Neuronal stem cell (in vitro differentiated cells): ENCODE measurements around the gene PIK3R1.

Experiments
- DNase-seq: peaks from one replicate; pipeline ENCODE4 v3.0.0-alpha.2; 2013; ENCODE audit warnings: low spot score
- H2AFZ ChIP-seq: one replicate; pipeline ENCODE4 v1.6.1; 2013; ENCODE audit warnings: mild to moderate bottlenecking, low read length, inconsistent platforms
- H2AK5ac ChIP-seq: 2 replicates; pipeline ENCODE4 v1.6.1; 2013; ENCODE audit warnings: low read depth, mild to moderate bottlenecking, inconsistent platforms, low read length, moderate library complexity, mixed read lengths
- H2BK120ac ChIP-seq: 2 replicates; pipeline ENCODE4 v1.6.1; 2013; ENCODE audit warnings: low read depth, mild to moderate bottlenecking, inconsistent platforms, low read length, moderate library complexity, mixed read lengths
- H2BK12ac ChIP-seq: one replicate; pipeline ENCODE4 v1.6.1; 2013; ENCODE audit warnings: low read length, inconsistent platforms
- H2BK15ac ChIP-seq: 2 replicates; pipeline ENCODE4 v1.6.1; 2013; ENCODE audit warnings: mild to moderate bottlenecking, low read length, inconsistent platforms, mixed read lengths
- H2BK5ac ChIP-seq: one replicate; pipeline ENCODE4 v1.6.1; 2013; ENCODE audit warnings: inconsistent platforms, mild to moderate bottlenecking, low read length, moderate library complexity
- H3K14ac ChIP-seq: one replicate; pipeline ENCODE4 v1.6.1; 2013; ENCODE audit warnings: low read length, inconsistent platforms
- H3K18ac ChIP-seq: 2 replicates; pipeline ENCODE4 v1.6.1; 2013; ENCODE audit warnings: low read length, inconsistent platforms
- H3K23ac ChIP-seq: 2 replicates; pipeline ENCODE4 v1.6.1; 2013; ENCODE audit warnings: low read depth, mild to moderate bottlenecking, mixed read lengths, low read length, inconsistent platforms; ENCODE audit not compliant: poor library complexity
- H3K27ac ChIP-seq: replicated peaks from 3 replicates; pipeline ENCODE4 v1.5.1; 2013; ENCODE audit warnings: low read length, inconsistent platforms
- H3K27me3 ChIP-seq, 3 experiments: 2 replicates each; pipeline ENCODE4 v1.6.1; 2013; ENCODE audit warnings: low read length in 3 of 3, mild to moderate bottlenecking in 2 of 3, inconsistent platforms in 1 of 3, low read depth in 1 of 3, mixed read lengths in 1 of 3, moderate library complexity in 1 of 3; ENCODE audit not compliant: control insufficient read depth in 3 of 3, insufficient read depth in 3 of 3
- H3K36me3 ChIP-seq, 2 donors: replicated peaks in 1 of 2; 2 replicates each; pipeline ENCODE4 v1.6.1; 2013; ENCODE audit warnings: low read length in 2 of 2; ENCODE audit not compliant: control insufficient read depth in 2 of 2, insufficient read depth in 2 of 2
- H3K4ac ChIP-seq: 2 replicates; pipeline ENCODE4 v1.6.1; 2013; ENCODE audit warnings: inconsistent platforms, mild to moderate bottlenecking, low read length, moderate library complexity
- H3K4me1 ChIP-seq, 2 donors: 1 replicate in 1 of 2; 2 replicates in 1 of 2; pipeline ENCODE4 v1.6.1; 2013; ENCODE audit warnings: low read length in 2 of 2, low read depth in 1 of 2; ENCODE audit not compliant: control insufficient read depth in 2 of 2, insufficient read depth in 1 of 2
- H3K4me2 ChIP-seq: one replicate; pipeline ENCODE4 v1.6.1; 2013; ENCODE audit warnings: mild to moderate bottlenecking, low read length, inconsistent platforms; ENCODE audit not compliant: insufficient read depth, poor library complexity, severe bottlenecking
- H3K4me3 ChIP-seq, 2 donors: 2 replicates each; pipeline ENCODE4 v1.5.1; 2013; ENCODE audit warnings: low read length in 2 of 2, mild to moderate bottlenecking in 2 of 2, inconsistent platforms in 1 of 2, moderate library complexity in 1 of 2
- H3K79me1 ChIP-seq: one replicate; pipeline ENCODE4 v1.6.1; 2013; ENCODE audit warnings: low read depth, mild to moderate bottlenecking, inconsistent platforms, low read length, moderate library complexity
- H3K9ac ChIP-seq: one replicate; pipeline ENCODE4 v1.6.1; 2013; ENCODE audit warnings: mild to moderate bottlenecking, low read depth, low read length, inconsistent platforms; ENCODE audit not compliant: poor library complexity
- H3K9me3 ChIP-seq, 2 donors: replicated peaks in 1 of 2; 2 replicates each; pipeline versions ENCODE3 to v1.6.1; 2013; ENCODE audit warnings: low read length in 2 of 2, mild to moderate bottlenecking in 2 of 2, inconsistent platforms in 1 of 2, low read depth in 1 of 2, mixed read lengths in 1 of 2, moderate library complexity in 1 of 2; ENCODE audit not compliant: control insufficient read depth in 2 of 2, insufficient read depth in 1 of 2
- H4K8ac ChIP-seq: one replicate; pipeline ENCODE4 v1.6.1; 2013; ENCODE audit warnings: low read depth, mild to moderate bottlenecking, inconsistent platforms, low read length, moderate library complexity
- H4K91ac ChIP-seq: one replicate; pipeline ENCODE4 v1.6.1; 2013; ENCODE audit warnings: low read length, low read depth, mild to moderate bottlenecking, inconsistent platforms; ENCODE audit not compliant: poor library complexity
- WGBS, 2 donors: extraction: QIAGEN DNeasy Blood & Tissue Kit; methylation state at CpG; one replicate each; pipeline ENCODE4 v1.1.7; 2013; ENCODE audit warnings: missing lambda C conversion rate in 2 of 2, mixed read lengths in 1 of 2; ENCODE audit not compliant: insufficient read length in 2 of 2, insufficient replicate concordance in 1 of 2; ENCODE audit errors: extremely low coverage in 2 of 2; 5-methylcytosine and 5-hydroxymethylcytosine counted together

The PIK3R1 gene

DNA sequence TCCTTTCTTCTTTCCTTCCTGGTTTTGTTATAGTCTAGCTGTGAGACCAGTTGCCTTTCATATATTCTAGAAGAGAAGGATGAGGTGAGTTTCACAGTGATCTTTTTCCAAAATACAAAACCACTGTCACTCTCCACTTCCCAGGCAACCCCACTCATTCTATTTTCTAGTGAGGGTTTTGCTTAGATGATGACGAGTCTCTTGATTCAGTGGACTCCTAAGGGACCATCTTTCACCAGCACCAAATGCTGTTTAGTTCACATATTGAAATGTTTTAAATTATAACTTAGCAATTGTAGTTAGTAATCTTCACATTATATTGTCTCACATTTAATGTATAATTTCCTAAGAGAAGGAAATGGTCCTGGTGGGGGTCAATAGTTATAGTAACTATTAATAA lies 25.2 kb downstream of the PIK3R1 start:
- no CpG with 5 or more reads among the region's 1 CpG for whole genome bisulfite sequencing, 2 donors
- Histone ChIP-seq H3K79me1 (peaks cover 2% of the 10 kb centered on the region), H3K4me1 (peaks cover 3 to 24% of the 10 kb centered on the region in 2 donors), H2BK120ac (no peak overlapping the region), H3K23ac (no peak overlapping the region), H3K9ac (no peak overlapping the region), H2BK12ac (no peak overlapping the region), H4K8ac (no peak overlapping the region), H3K27me3 (no peaks in the 10 kb centered on the region), H3K18ac (no peak overlapping the region), H2BK5ac (no peak overlapping the region), H3K36me3 (peaks cover 0 to 14% of the 10 kb centered on the region in 2 donors), H2AFZ (no peak overlapping the region), H4K91ac (no peak overlapping the region), H3K4me3 (no peak overlapping the region), H3K4ac (no peak overlapping the region), H2AK5ac (no peak overlapping the region), H3K9me3 (no peaks in the 10 kb centered on the region), H3K27ac (no peak overlapping the region), H3K4me2 (no peak overlapping the region), H3K14ac (no peak overlapping the region), H2BK15ac (no peak overlapping the region)
- no peak for DNase-seq

DNA sequence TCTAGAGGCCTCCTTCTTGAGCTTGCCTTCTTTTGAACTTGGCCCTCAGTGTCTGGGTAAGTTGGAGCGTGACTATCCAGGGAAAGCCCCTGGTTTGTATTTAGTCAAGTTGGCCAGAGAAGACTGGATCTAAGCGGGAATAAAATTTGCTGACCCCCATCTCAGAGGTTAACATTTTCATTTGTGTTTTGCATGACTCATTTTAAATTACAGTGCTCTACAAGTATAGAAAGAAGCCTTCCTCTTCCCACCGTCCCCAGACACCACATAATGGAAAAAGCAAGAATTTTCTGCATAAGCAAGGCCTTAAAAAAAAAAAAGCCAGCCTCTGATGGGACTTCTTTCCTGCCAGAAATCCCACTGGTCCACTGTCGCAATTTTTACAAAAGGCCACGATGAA lies 27.2 kb downstream of the PIK3R1 start:
- no peak overlapping the region for H3K18ac ChIP-seq
- no peak overlapping the region for H2BK120ac ChIP-seq
- H3K4me1 ChIP-seq, result peaks cover 3 to 27% of the 10 kb centered on the region in 2 donors
- H3K23ac ChIP-seq, result no peak overlapping the region
- H3K4me3 ChIP-seq, result no peak overlapping the region
- no peak overlapping the region for H2BK15ac ChIP-seq
- no peak overlapping the region for H3K4ac ChIP-seq
- no peak overlapping the region for H4K8ac ChIP-seq
- no peaks in the 10 kb centered on the region for H3K9me3 ChIP-seq
- no peak overlapping the region for H2AFZ ChIP-seq
- H3K27me3 ChIP-seq, result no peaks in the 10 kb centered on the region
- H3K27ac ChIP-seq, result no peak overlapping the region
- H2BK12ac ChIP-seq, result no peak overlapping the region
- H3K4me2 ChIP-seq, result no peak overlapping the region
- H3K36me3 ChIP-seq, result peaks cover 0 to 14% of the 10 kb centered on the region in 2 donors
- no CpG with 5 or more reads among the region's 5 CpGs for WGBS, 2 donors
- DNase-seq, result no peak
- no peak overlapping the region for H2BK5ac ChIP-seq
- H4K91ac ChIP-seq, result no peak overlapping the region
- H3K14ac ChIP-seq, result no peak overlapping the region
- H3K79me1 ChIP-seq, result peaks cover 7% of the 10 kb centered on the region
- H2AK5ac ChIP-seq, result no peak overlapping the region
- H3K9ac ChIP-seq, result no peak overlapping the region

DNA sequence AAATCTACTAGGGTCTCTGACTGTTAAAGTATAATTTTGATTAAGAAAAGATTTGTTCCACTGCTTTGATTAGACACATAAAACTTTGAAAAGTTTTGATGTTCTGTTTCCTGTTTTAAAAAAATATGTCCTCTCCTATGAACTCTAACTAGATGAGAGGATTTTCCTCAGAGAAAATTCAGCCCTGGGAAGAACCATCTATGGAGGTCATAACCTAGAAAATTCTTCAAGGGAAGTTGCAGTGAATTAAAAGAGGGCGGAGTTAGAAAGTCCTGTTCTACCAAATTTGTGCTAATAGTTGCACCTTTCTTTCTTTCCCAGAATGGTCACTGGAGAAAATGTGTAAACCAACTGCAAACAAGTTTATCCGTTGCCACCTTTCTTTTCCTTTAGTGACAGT lies 27.7 kb downstream of the PIK3R1 start:
- no peak overlapping the region for H2BK5ac ChIP-seq
- no peak for DNase-seq
- H3K36me3 ChIP-seq, result peaks cover 0 to 14% of the 10 kb centered on the region in 2 donors
- no peak overlapping the region for H3K14ac ChIP-seq
- H3K27me3 ChIP-seq, result no peaks in the 10 kb centered on the region
- no peak overlapping the region for H4K91ac ChIP-seq
- no CpG with 5 or more reads among the region's 2 CpGs for WGBS, 2 donors
- H3K9ac ChIP-seq, result no peak overlapping the region
- no peak overlapping the region for H3K27ac ChIP-seq
- H2AFZ ChIP-seq, result no peak overlapping the region
- no peak overlapping the region for H4K8ac ChIP-seq
- H3K79me1 ChIP-seq, result peaks cover 7% of the 10 kb centered on the region
- H3K4me2 ChIP-seq, result no peak overlapping the region
- no peak overlapping the region for H2BK12ac ChIP-seq
- H3K4me1 ChIP-seq, result peaks cover 3 to 26% of the 10 kb centered on the region in 2 donors
- H3K23ac ChIP-seq, result no peak overlapping the region
- H3K4ac ChIP-seq, result no peak overlapping the region
- H2BK120ac ChIP-seq, result no peak overlapping the region
- H3K18ac ChIP-seq, result no peak overlapping the region
- no peak overlapping the region for H2BK15ac ChIP-seq
- H3K4me3 ChIP-seq, result no peak overlapping the region
- H3K9me3 ChIP-seq, result no peaks in the 10 kb centered on the region
- no peak overlapping the region for H2AK5ac ChIP-seq

DNA sequence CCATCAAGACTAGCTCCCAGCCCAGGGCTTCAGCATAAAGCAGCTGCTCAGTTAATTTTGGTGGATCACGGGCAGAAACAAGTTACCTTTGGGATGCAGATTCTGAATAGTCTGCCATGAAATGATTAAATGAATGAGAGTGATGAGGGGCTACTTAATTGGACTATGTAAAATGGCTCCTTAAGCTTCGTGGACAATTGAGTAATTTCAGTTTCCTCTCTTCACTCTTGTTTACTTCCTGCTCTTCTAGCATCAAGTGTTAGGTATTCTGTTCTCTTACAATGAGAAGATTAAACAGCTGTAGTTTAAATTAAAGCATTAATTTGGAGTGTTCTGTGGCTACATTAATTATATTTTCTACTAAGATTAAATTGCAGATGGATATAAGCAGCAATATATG lies 28.1 kb downstream of the PIK3R1 start:
- H3K18ac ChIP-seq, result no peak overlapping the region
- H2AFZ ChIP-seq, result no peak overlapping the region
- H4K91ac ChIP-seq, result no peak overlapping the region
- peaks cover 7% of the 10 kb centered on the region for H3K79me1 ChIP-seq
- H3K14ac ChIP-seq, result no peak overlapping the region
- H3K36me3 ChIP-seq, result peaks cover 0 to 14% of the 10 kb centered on the region in 2 donors
- no peaks in the 10 kb centered on the region for H3K27me3 ChIP-seq
- no peak overlapping the region for H2BK120ac ChIP-seq
- no peak overlapping the region for H4K8ac ChIP-seq
- WGBS, 2 donors, result no CpG with 5 or more reads among the region's 2 CpGs
- H3K23ac ChIP-seq, result no peak overlapping the region
- H2BK12ac ChIP-seq, result no peak overlapping the region
- no peak overlapping the region for H2AK5ac ChIP-seq
- DNase-seq, result no peak
- no peak overlapping the region for H2BK15ac ChIP-seq
- no peak overlapping the region for H3K4me3 ChIP-seq
- no peak overlapping the region for H2BK5ac ChIP-seq
- no peaks in the 10 kb centered on the region for H3K9me3 ChIP-seq
- H3K9ac ChIP-seq, result no peak overlapping the region
- no peak overlapping the region for H3K4me2 ChIP-seq
- H3K4ac ChIP-seq, result no peak overlapping the region
- no peak overlapping the region for H3K27ac ChIP-seq
- peaks cover 3 to 26% of the 10 kb centered on the region in 2 donors for H3K4me1 ChIP-seq
